Endothelial cell (in vitro differentiated cells): ENCODE data around the gene SAMD13. TPM values are rescaled to one million over a fixed set of nuclear protein-coding genes. Genes with fewer than 3 reads are reported as not detected.

ENCODE experiments used
- DNase-seq: peaks from one replicate; pipeline ENCODE4 v3.0.0; 2021; ENCODE audit warnings: low spot score
- H3K27ac Mint-ChIP-seq: one replicate; pipeline ENCODE4 v1.8.0; 2021; ENCODE audit warnings: mixed read lengths, inconsistent platforms; ENCODE audit not compliant: unreplicated experiment
- H3K27me3 Mint-ChIP-seq: one replicate; pipeline ENCODE4 v1.8.0; 2021; ENCODE audit warnings: mild to moderate bottlenecking, moderate library complexity, mixed read lengths, inconsistent platforms; ENCODE audit not compliant: unreplicated experiment
- H3K36me3 Mint-ChIP-seq: one replicate; pipeline ENCODE4 v1.8.0; 2021; ENCODE audit warnings: mild to moderate bottlenecking, low read depth, mixed read lengths, inconsistent platforms; ENCODE audit not compliant: unreplicated experiment
- H3K4me1 Mint-ChIP-seq: one replicate; pipeline ENCODE4 v1.8.0; 2021; ENCODE audit warnings: mild to moderate bottlenecking, mixed read lengths, inconsistent platforms; ENCODE audit not compliant: unreplicated experiment
- H3K4me3 Mint-ChIP-seq: one replicate; pipeline ENCODE4 v1.8.0; 2021; ENCODE audit warnings: mild to moderate bottlenecking, mixed read lengths, inconsistent platforms; ENCODE audit not compliant: unreplicated experiment
- H3K9me3 Mint-ChIP-seq: one replicate; pipeline ENCODE4 v1.8.0; 2021; ENCODE audit warnings: mixed read lengths, inconsistent platforms; ENCODE audit not compliant: unreplicated experiment
- total RNA-seq: library from RNA; stranded (reverse); fragmentation: NEBNext Ultra II Directional; extraction: Animal tissue kit (Norgen Biotek cat#: 25700); gene quantifications from one replicate; pipeline ENCODE4 v1.2.1, GENCODE V29; 2021; ENCODE audit not compliant: unreplicated experiment
- TF ChIP-seq, protein P1 (sequence below): fragments of 200-600 bp; sonication (generic); IDR thresholded peaks from one replicate; pipeline ENCODE4 v1.5.0; 2021; ENCODE audit warnings: antibody characterized with exemption; ENCODE audit not compliant: unreplicated experiment

The SAMD13 gene
- total RNA-seq, 1 donor from 2014 or later: 1.8 TPM

DNA sequence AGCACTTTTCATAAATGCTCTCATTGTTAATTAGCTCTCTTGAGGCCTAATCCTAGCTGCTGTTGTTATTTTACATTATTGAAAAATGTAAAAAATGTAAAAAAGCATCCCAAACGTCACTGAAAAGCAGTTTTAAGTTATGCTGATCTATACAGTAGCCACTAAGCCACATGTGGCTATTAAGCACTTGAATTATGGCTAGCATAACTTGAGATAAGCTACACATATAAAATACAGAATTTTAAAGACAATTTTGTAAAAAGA is 78.3 kb downstream of the SAMD13 start:
- Mint-ChIP-seq H3K9me3 (no peaks in the 10 kb centered on the region), H3K4me3 (no peak overlapping the region), H3K27me3 (no peaks in the 10 kb centered on the region), H3K4me1 (peaks cover 3% of the 10 kb centered on the region), H3K36me3 (no peaks in the 10 kb centered on the region), H3K27ac (no peak overlapping the region)
- DNase-seq: no peak
- TF ChIP-seq, protein P1, sequence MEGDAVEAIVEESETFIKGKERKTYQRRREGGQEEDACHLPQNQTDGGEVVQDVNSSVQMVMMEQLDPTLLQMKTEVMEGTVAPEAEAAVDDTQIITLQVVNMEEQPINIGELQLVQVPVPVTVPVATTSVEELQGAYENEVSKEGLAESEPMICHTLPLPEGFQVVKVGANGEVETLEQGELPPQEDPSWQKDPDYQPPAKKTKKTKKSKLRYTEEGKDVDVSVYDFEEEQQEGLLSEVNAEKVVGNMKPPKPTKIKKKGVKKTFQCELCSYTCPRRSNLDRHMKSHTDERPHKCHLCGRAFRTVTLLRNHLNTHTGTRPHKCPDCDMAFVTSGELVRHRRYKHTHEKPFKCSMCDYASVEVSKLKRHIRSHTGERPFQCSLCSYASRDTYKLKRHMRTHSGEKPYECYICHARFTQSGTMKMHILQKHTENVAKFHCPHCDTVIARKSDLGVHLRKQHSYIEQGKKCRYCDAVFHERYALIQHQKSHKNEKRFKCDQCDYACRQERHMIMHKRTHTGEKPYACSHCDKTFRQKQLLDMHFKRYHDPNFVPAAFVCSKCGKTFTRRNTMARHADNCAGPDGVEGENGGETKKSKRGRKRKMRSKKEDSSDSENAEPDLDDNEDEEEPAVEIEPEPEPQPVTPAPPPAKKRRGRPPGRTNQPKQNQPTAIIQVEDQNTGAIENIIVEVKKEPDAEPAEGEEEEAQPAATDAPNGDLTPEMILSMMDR: no peak

DNA sequence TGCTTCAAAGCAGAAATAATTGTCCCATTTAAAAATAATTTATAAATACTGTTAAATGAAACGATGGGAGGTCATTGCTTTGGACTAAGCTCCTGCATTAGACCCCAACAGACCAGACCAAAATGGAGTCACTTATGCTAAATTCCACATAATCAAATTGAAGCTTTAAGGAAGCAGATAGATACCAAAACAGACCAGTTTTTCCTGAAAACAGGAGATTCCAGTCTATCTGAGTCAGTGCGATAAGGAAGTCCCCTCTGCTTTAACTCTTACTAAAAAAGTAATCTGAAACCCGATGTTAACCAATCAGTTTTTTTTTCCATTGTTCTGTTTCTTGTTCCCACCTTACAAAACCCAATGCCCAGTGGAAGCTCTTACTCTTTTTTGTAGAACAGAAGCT is 80.6 kb downstream of the SAMD13 start:
- TF ChIP-seq, protein P1: no peak
- Mint-ChIP-seq H3K27me3 (no peaks in the 10 kb centered on the region), H3K4me3 (no peak overlapping the region), H3K4me1 (peaks cover 3% of the 10 kb centered on the region), H3K27ac (no peak overlapping the region), H3K36me3 (no peaks in the 10 kb centered on the region), H3K9me3 (no peaks in the 10 kb centered on the region)
- DNase-seq: no peak

DNA sequence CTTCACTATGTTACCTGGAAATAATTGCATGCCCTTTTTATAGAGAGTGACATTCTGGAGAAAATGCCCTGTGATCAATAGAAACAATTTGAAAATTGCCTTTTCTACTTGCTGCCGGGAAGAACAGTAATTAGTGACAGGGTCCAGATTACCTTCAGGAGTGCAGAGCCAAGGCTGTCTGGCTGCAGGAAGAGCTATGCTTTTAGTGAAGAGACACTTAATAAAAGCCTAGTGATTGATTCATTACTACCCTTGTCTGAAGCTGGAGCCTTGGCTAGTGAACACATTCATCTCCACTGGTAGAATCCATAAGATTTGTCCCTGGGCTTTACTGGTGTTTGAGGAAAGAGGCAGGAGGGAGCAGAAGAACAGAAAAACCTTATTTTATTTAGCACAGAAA is 83.8 kb downstream of the SAMD13 start:
- DNase-seq: no peak
- Mint-ChIP-seq H3K27ac (no peak overlapping the region), H3K4me1 (peaks cover under 1% of the 10 kb centered on the region), H3K36me3 (no peaks in the 10 kb centered on the region), H3K9me3 (no peaks in the 10 kb centered on the region), H3K4me3 (no peak overlapping the region), H3K27me3 (no peaks in the 10 kb centered on the region)
- TF ChIP-seq, protein P1: no peak

DNA sequence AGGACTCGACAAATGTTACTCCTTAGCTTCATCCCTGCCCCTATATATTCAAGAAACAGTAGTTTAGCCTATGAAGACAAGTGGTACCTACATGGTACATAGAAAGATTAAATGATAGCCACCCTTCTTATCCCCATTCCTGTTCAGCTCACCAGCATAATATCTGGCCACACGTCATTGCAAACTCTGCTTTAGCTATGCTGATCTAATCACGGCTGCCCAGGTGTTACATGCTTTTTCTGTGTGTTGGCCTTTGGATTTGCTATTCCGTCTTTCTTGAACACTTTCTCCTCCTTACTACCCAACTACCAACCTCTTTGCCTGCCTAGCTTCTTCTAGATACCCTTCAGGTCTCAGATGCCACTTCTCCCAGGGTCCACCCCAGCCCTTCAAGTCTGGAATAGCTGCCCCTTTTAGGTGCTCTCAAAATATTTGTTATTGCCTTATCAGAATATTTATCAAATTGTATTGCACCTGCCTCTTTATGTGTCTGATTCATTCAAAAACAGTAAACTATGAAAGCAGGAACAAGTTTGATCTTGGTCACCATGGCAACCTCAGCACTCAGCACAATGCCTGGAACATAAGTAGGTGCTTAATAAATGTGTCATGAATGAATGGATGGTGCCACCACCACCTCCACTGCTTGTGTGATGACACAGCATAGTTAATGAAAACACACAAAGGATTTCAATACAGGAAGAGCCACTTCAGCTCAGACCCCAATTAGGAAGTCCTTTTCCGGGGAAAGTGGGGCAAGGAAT is 85.4 kb downstream of the SAMD13 start:
- no peak for DNase-seq
- TF ChIP-seq, protein P1: no peak
- no peaks in the 10 kb centered on the region for H3K27me3 Mint-ChIP-seq
- no peaks in the 10 kb centered on the region for H3K4me1 Mint-ChIP-seq
- no peaks in the 10 kb centered on the region for H3K9me3 Mint-ChIP-seq
- H3K36me3 Mint-ChIP-seq: no peaks in the 10 kb centered on the region
- H3K4me3 Mint-ChIP-seq: no peak overlapping the region
- H3K27ac Mint-ChIP-seq: no peak overlapping the region

DNA sequence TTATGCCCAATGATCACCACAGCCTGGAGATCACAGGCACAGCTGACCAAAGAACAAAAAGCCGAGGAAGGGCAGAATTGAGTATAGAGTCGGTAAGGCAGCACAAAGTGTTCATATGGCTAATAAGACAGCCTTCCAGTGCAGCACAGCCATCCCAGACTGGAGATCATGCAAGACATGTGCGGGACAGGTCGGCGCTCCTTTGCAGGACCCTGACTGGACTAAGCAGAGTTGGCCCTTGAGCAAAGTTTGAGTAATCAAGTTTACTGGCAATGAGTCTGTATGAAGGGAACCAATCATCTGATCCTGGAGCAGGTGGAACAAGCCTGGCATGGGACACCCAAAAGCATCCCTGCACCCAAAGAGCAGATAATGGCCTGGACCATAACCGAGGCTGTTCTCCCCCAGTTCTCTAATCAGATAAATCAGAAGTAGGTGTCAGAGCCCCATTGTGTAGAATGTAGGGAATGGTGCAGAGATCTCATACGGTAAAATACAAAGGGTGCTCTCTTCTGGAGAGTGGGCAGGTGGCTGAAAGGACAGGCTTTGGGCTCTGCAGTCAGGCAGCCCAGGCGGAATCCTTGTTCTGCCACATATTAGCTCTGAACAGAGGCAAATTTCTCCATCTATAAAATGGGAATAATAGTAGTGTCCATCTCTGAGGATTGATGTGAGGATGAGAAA is 86.1 kb downstream of the SAMD13 start:
- Mint-ChIP-seq H3K4me3 (no peak overlapping the region), H3K27ac (no peak overlapping the region), H3K27me3 (no peaks in the 10 kb centered on the region), H3K9me3 (no peaks in the 10 kb centered on the region), H3K4me1 (no peaks in the 10 kb centered on the region), H3K36me3 (no peaks in the 10 kb centered on the region)
- DNase-seq: no peak
- TF ChIP-seq, protein P1: no peak
